Neural progenitor cell (in vitro differentiated cells): ENCODE measurements around the gene MAP7D1. TPM values are rescaled to one million over a fixed set of nuclear protein-coding genes. Genes with fewer than 3 reads are reported as not detected.
A peak's percentile ranks its signal among the peaks of the same experiment; 100 is the strongest.

Experiments used
- DNase-seq: peaks from one replicate; pipeline ENCODE4 v3.0.0-alpha.2; 2016; ENCODE audit warnings: low spot score
- H2AFZ ChIP-seq: fragments of 200-600 bp; sonication (generic); replicated peaks from 2 replicates; pipeline ENCODE4 v1.6.1; 2016; ENCODE audit warnings: antibody characterized with exemption
- H3F3A ChIP-seq: fragments of 200-600 bp; sonication (generic); 2 replicates; pipeline ENCODE4 v1.6.1; 2016; ENCODE audit warnings: antibody characterized with exemption, low read depth
- H3K27ac ChIP-seq: fragments of 200-600 bp; sonication (generic); 2 replicates; pipeline ENCODE4 v1.5.1; 2016; ENCODE audit warnings: mild to moderate bottlenecking
- H3K27me3 ChIP-seq: fragments of 200-600 bp; sonication (generic); 2 replicates; pipeline ENCODE4 v1.6.1; 2016; ENCODE audit warnings: mild to moderate bottlenecking, moderate library complexity
- H3K36me3 ChIP-seq: fragments of 200-600 bp; sonication (generic); 2 replicates; pipeline ENCODE4 v1.5.1; 2016
- H3K4me1 ChIP-seq: fragments of 200-600 bp; sonication (generic); 2 replicates; pipeline ENCODE4 v1.6.1; 2016; ENCODE audit warnings: mixed run types
- H3K4me2 ChIP-seq: fragments of 200-600 bp; sonication (generic); 2 replicates; pipeline ENCODE4 v1.6.1; 2016
- H3K4me3 ChIP-seq: fragments of 200-600 bp; sonication (generic); 2 replicates; pipeline ENCODE4 v1.5.1; 2016
- H3K79me2 ChIP-seq: fragments of 200-600 bp; sonication (generic); 2 replicates; pipeline ENCODE4 v1.6.1; 2016; ENCODE audit warnings: low read depth
- H3K9ac ChIP-seq: fragments of 200-600 bp; sonication (generic); 2 replicates; pipeline ENCODE4 v1.6.1; 2016
- H3K9me3 ChIP-seq: fragments of 200-600 bp; sonication (generic); 2 replicates; pipeline ENCODE4 v1.5.1; 2016; ENCODE audit warnings: low read depth
- H4K20me1 ChIP-seq: fragments of 200-600 bp; sonication (generic); 2 replicates; pipeline ENCODE4 v1.6.1; 2016; ENCODE audit warnings: low read depth
- H3K27ac Mint-ChIP-seq: 3 replicates; pipeline ENCODE4 v1.8.0; 2021; ENCODE audit warnings: mixed read lengths
- H3K27me3 Mint-ChIP-seq: 2 replicates; pipeline ENCODE4 v1.8.0; 2022; ENCODE audit warnings: low read depth, mild to moderate bottlenecking, inconsistent platforms, moderate library complexity, mixed read lengths; ENCODE audit not compliant: insufficient read depth
- H3K36me3 Mint-ChIP-seq: 3 replicates; pipeline ENCODE4 v1.8.0; 2021; ENCODE audit warnings: mixed read lengths
- H3K4me1 Mint-ChIP-seq: 3 replicates; pipeline ENCODE4 v1.8.0; 2021; ENCODE audit warnings: mixed read lengths
- H3K4me3 Mint-ChIP-seq: 3 replicates; pipeline ENCODE4 v1.8.0; 2021; ENCODE audit warnings: mild to moderate bottlenecking, moderate library complexity, mixed read lengths
- H3K9me3 Mint-ChIP-seq: 3 replicates; pipeline ENCODE4 v1.8.0; 2020; ENCODE audit warnings: mixed read lengths
- CTCF ChIP-seq: fragments of 200-600 bp; sonication (generic); IDR thresholded peaks from 2 replicates; pipeline ENCODE4 v1.5.1; 2017; ENCODE audit warnings: antibody characterized with exemption, mild to moderate bottlenecking
- EZH2 ChIP-seq: fragments of 200-600 bp; sonication (generic); IDR thresholded peaks from 2 replicates; pipeline ENCODE4 v1.6.1; 2017; ENCODE audit warnings: antibody characterized with exemption, mild to moderate bottlenecking, moderate library complexity
- EZH2phosphoT487 ChIP-seq: fragments of 200-600 bp; sonication (generic); IDR thresholded peaks from 2 replicates; pipeline ENCODE4 v1.6.1; 2017; ENCODE audit warnings: antibody characterized with exemption
- total RNA-seq: library from RNA; depleted of rRNA; stranded (reverse); fragments of >200 nt; gene quantifications from 2 replicates; pipeline ENCODE4 v1.2.3, GENCODE V29; 2015; ENCODE audit warnings: low replicate concordance

Gene MAP7D1
- total RNA-seq, 1 donor from 2014 or later = 35.0 TPM

DNA sequence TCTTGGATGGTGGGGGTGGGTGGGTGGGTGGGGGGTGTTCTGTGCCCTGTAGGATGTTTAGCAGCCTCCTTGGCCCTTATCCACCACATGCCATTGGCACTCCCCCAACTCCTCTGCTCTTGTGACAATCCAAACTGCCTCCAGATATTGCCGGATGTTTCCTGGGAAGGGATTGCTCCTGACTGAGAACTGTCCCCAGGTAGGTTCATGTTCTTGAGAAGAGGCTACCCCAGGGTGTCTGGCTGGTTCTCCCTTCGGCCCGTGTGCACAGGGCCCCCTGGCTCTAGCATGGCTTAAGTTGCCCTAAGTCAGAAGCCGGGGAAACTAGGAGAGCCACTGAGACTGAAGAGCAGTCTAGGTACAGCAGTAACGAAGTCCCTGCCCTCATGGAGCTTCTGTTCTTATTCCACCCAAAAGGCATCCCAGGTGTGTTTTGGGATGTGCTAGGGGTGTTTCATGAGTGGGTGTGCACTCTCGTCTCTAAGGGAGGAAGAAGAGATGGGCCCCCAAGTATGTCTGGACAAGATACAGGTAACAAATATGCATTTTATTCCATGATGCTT, 48.5 kb downstream of the MAP7D1 start:
- Histone ChIP-seq H3K79me2 (no peaks in the 10 kb centered on the region), H3K9me3 (no peaks in the 10 kb centered on the region), H3K9ac (no peak overlapping the region), H4K20me1 (no peaks in the 10 kb centered on the region), H3K4me3 (no peak overlapping the region), H3F3A (peaks cover 16% of the 10 kb centered on the region), H3K4me1 (peaks cover 15% of the 10 kb centered on the region), H2AFZ (no peak overlapping the region), H3K27me3 (no peaks in the 10 kb centered on the region), H3K27ac (no peak overlapping the region), H3K4me2 (peak overlapping the region; percentile 46), H3K36me3 (no peaks in the 10 kb centered on the region)
- Mint-ChIP-seq H3K36me3 (no peaks in the 10 kb centered on the region), H3K9me3 (no peaks in the 10 kb centered on the region), H3K27me3 (no peaks in the 10 kb centered on the region), H3K4me1 (peaks cover 20% of the 10 kb centered on the region), H3K4me3 (no peak overlapping the region), H3K27ac (peak overlapping the region; percentile 14)
- DNase-seq = no peak
- TF ChIP-seq CTCF (no peak), EZH2phosphoT487 (no peak), EZH2 (no peak)

DNA sequence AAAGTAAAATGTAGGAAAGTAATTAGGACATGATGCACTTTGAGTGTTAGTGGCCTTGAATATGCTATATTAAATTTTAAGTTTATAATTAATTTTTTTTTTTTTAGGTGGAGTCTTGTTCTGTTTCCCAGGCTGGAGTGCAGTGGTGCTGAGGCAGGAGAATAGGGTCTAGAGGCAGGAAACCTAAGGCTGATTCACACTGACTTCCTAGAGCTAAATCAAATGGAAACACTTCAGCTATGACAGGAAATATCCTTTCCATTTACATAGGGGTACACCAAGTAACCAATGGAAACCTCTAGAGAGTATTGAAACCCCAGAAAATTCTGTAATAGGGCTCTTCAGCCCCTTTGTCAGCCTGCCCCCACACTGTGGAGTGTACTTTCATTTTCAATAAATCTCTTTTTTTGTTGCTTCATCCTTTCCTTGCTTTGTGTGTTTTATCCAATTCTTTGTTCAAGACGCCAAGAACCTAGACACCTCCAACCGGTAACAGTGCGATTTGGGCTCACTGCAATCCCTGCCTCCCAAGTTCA, 50.4 kb downstream of the MAP7D1 start:
- H3K4me3 ChIP-seq = no peak overlapping the region
- Mint-ChIP-seq H3K27ac (no peak overlapping the region), H3K27me3 (no peaks in the 10 kb centered on the region), H3K4me1 (peaks cover 20% of the 10 kb centered on the region), H3K4me3 (no peak overlapping the region), H3K36me3 (no peaks in the 10 kb centered on the region), H3K9me3 (no peaks in the 10 kb centered on the region)
- no peaks in the 10 kb centered on the region for H3K27me3 ChIP-seq
- H3K79me2 ChIP-seq = no peaks in the 10 kb centered on the region
- H3K27ac ChIP-seq = no peak overlapping the region
- H3K9ac ChIP-seq = no peak overlapping the region
- peaks cover 16% of the 10 kb centered on the region for H3F3A ChIP-seq
- no peak overlapping the region for H2AFZ ChIP-seq
- H3K36me3 ChIP-seq = no peaks in the 10 kb centered on the region
- no peak for DNase-seq
- peaks cover 15% of the 10 kb centered on the region for H3K4me1 ChIP-seq
- H3K4me2 ChIP-seq = no peak overlapping the region
- TF ChIP-seq EZH2phosphoT487 = no peak
- TF ChIP-seq EZH2 = no peak
- TF ChIP-seq CTCF = no peak
- no peaks in the 10 kb centered on the region for H3K9me3 ChIP-seq
- H4K20me1 ChIP-seq = no peaks in the 10 kb centered on the region

DNA sequence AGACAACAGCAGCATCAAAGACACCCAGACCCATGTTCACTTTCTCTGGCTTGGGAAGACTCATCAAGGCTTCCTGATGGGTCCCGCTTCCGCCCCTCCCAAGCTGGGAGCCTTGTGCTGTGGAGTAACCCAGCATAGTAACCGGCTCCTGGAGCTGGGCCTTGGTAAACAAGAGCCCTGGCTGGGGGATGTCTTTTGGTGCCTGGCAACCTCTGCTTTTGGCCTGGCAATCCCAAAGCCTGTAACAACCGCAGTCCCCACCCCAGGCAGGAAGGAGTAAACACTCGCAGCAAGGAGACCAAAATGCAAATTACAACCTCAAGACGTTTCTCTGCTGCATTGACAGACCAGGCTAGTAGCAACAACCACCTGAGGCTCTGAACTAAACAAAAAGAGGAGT, 51.4 kb downstream of the MAP7D1 start:
- Histone ChIP-seq H3K4me1 (peaks cover 15% of the 10 kb centered on the region), H3K36me3 (no peaks in the 10 kb centered on the region), H4K20me1 (no peaks in the 10 kb centered on the region), H3K79me2 (no peaks in the 10 kb centered on the region), H3K4me3 (no peak overlapping the region), H2AFZ (peak overlapping the region; percentile 69), H3K9me3 (no peaks in the 10 kb centered on the region), H3K27me3 (no peaks in the 10 kb centered on the region), H3F3A (peaks cover 16% of the 10 kb centered on the region), H3K27ac (no peak overlapping the region), H3K4me2 (no peak overlapping the region), H3K9ac (no peak overlapping the region)
- Mint-ChIP-seq H3K4me3 (no peak overlapping the region), H3K36me3 (no peaks in the 10 kb centered on the region), H3K27me3 (no peaks in the 10 kb centered on the region), H3K9me3 (no peaks in the 10 kb centered on the region), H3K4me1 (peaks cover 20% of the 10 kb centered on the region), H3K27ac (no peak overlapping the region)
- TF ChIP-seq EZH2phosphoT487 = no peak
- TF ChIP-seq CTCF = no peak
- TF ChIP-seq EZH2 = no peak
- DNase-seq = no peak
